NOMO-1 (cell line): ENCODE data around the gene GH2.
"Not testable (repeated sequence)": the region's sequence is repeated elsewhere in the genome, so short reads cannot be mapped to it uniquely, and the experiment has no call there.

Experiments
- DNase-seq, 2 experiments: peaks; one replicate each; lab custom pipeline; 2025; ENCODE audit not compliant: unreplicated experiment in 2 of 2; lab: John Stamatoyannopoulos, UW

The GH2 gene

DNA sequence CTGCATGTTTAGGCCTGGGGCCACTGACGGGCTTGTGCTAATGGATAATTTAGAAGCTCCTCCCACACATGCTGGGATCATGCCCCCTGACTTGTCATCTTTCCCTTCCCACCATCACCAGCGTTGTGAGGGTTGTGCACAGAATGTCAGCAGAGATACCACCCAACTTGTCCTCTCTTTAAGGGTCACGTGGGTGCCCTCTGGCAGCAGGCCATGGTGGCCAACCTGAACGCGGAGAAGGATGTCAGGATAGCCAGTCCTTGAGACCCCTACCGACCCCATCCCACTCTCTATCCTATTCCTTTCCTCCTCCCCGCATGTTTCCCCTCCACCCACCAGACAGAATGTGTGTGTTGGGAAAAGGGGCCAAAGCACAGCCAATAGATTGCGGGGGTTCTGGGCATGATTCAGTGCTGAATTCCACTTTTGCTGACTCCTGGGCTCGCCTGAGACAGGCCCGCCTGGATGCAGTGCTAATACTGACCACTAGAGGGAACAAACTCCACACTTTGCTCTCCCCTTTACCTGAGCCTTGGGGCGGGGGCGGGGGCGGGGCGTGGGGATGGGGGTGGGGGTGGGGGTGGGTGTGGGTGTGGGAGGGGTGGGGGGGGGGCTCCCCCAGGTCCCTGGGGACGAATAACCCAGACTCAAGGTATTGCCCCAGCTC lies at the start of gene GH2:
Gene GH2, minus strand, starts transcription at position 10 of the 667 bp plus-strand sequence. CDS start 143 bp downstream, outside the sequence.
- DNase-seq: peak; percentile 4 to 32

DNA sequence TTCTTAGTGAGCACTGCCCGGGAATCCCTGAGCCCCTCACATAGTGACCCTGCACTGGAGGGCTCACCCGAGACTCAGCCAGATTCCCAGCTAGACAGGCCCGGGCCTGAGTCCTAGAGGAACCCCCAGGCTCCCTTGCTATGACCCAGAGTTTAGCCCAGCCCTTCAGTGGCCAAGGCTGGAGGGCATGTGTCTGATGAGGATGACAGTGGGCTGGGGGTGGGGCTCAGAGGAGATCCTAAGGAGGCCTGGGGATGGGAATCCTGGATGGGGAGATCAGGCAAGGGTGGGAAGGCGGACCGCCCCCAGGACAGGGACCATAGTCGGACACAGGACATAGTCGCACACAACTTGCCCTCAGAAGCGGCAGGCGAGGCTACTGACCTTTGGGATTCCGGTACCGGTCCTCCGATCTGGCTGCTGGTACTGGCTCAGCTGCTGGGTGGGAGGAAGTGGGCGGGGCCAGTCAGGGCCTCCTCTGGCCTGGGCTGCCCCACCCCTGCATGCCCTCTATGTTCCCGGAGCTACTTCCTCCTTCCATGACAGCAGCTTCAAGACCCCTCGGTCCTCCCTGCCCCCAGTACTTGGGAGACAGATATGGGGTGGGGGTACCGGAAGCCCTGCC lies 49.3 kb upstream of the GH2 start:
- peak; percentile 48 to 51 for DNase-seq

DNA sequence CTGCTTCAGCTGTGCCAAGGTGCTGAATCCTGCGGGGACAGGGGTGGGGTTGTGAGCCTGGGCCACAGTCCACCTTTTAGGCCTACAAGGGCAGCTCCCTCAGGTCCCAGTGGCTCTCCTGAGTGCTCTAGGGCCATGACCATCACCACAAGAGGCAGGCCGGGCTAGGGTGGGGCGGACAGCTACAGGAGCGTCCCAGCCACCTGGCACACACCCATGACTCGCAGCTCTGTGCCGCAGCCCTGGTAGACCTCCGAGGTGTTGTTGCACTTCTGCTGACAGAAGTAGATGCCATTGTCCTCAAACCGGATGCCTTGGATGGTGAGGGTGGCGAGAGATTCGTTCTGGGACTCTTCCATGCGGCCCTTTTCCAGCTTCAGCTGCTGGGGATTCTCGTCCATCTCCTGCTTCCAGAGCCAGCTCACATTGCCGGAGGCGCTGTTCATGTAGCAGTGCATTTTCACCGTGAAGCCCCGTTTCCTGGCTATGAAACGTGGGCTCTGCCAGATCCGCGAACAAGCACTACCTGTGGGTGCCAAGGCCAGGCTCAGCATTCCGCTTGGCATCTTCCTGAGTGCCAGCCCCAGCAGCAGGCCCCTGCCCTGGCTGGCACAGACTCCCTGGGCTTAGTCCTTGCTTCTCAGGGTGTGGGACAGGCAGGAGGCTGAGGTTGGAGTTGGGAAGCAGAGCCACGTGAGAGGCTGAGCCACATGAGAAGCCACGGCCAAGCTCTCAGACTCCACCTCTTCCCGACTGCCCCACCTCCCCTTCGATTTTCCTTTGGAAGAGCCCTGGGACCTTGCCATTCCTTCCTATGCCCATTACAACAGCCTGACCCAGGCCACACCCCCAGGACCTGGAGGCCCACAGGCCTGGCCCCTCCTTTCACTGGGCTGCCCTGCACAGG lies 48.4 kb upstream of the GH2 start:
- DNase-seq: no peak

DNA sequence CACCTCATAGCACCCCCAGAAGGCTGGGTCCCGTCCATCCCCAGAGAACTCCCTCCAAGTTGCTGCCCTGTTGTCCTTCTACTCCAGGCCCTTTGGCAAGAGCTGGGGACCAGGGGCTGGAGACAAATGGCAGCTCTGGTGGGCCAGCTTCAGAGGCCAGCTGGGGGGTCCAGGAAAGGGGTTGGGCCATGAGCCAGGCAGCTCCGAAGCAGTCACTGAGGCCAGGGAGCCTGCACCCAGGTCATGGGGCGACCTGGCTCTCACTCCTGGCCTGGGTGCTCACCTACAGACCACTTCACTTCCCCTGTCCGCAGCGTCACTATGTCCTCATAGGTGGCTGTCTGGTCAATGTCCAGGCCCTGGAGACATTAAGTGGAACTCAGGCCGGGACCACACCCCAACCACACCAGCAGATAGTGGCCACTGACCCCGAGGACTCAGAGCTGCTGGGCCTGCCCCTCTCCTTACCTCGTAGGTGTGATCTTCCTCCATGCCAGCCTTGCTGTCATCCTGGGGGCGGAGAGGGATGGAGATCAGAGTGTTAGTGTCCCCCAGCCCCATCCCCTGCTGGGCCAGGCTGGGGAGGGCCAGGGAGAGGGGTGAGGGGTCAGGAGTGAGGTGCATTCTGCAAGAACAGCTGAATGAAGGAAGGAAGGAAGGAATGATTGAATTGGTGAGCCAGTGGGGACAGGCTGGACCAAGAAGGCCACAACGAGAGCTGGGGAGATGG lies 47.4 kb upstream of the GH2 start:
- no peak for DNase-seq

DNA sequence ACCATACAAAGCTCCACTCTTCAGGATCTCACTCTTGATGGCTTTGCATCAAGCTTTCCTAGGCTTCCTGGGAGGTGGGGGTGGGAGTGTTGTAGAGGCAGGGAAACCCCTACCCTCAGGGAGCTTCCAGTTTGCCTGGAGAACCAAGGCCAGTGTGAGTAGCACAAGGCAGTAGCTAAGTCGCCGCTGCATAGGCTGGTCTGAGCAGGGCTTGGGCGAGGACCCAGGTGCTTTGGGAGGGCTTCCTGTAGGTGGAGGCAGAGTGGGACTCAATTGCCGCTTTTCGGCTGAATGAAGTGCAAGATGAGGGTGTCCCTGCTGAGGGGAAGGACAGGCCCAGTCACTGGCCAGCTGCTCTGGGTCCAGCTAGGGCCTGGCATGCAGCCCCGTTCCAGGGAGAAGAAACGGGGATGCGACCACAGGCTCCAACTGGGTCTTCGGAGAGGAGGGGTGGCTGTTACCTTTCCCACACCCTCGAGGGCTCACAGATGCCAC lies 46.5 kb upstream of the GH2 start:
- DNase-seq: no peak

DNA sequence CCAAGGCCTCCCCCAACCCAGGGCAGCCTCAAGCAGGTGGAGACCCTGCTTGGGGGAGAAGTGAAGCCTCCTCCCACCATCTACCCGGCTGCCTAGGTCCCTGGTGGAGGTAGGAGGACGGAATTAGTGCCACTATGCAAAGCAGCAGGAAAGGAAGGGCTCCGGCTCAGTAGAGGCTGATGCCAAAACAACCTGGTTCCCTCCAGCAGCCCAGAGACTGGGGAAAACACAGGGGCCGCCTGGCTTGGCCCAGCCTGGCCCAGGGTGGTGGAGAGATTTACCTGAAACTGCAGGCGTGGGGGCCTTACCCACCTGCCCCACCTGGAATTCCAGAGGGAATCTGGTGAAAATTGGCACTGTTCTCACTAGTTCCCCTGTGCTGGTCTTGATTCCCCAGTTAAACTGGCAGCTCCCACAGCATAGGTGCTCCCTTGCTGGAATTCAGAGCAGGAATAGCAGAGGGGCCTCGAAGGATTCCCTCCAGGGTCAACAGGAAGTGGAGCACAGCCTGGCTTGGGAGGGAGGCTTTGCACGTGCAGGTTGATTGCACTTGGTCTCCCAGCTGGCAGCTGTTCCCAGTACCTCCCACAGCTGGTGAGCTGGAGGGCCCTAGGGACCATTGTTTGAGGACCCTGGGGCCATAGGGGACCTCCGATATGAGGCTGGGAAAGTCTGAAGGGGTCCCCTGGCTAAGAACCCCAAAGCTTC lies 45.9 kb upstream of the GH2 start:
- DNase-seq: no peak

DNA sequence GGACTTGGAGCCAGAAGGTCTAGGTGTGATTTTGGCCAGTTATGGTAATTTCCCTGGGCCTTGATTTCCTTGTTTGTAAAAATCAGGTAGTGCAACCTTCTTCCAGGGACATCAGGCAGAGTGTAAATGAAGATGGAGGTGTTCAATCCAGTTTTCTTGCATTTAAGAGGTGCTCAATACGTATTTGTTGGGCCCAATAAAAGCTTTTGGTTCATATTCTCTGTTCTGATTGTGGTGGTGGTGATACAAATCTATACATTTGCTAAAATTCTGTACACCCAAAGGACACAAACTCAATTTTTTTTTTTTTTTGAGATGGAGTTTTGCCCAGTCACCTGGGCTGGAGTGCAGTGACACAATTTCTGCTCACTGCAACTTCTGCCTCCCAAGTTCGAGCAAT lies 44.4 kb upstream of the GH2 start:
- no peak for DNase-seq

DNA sequence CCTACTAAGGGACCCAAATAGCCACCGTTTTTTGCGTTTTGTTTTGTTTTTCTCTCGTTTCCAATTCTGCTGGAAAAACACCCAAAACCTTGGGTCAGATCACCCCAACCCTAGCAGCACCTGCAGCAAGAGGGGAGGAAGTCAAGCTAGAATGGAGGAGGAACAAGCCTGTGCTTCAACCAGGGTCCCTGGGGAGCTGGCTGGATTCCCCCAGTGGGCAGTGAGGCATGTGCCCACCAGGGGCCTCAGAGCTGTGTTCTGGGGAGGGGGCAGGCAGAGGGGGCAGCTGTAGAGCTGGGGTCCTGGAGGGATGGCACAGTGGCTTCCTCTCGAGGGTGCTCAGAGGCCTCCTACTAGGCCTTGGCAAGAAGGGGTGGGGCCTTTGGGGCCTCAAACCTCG lies 43.9 kb upstream of the GH2 start:
- DNase-seq: no peak

DNA sequence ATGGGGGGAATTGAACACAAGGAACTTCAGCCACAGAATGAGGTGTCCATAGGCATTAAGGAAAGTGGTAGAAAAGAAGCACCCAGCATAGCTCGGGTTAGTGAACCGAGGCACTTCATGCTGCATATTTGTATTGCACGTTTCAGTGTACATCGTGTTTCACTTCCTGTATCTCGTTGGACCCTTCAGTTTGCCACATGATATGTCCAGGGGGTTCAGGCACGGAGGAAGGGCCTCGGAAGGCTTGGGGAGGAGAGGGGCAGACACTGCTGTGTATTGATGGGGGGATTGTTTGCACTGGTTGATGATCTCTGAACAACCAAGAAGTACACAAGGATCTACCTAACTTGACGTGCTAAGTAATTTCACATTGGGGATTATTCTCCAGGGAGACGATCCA lies 40.7 kb upstream of the GH2 start:
- DNase-seq: peak in 1 of 2 experiments; percentile 24

DNA sequence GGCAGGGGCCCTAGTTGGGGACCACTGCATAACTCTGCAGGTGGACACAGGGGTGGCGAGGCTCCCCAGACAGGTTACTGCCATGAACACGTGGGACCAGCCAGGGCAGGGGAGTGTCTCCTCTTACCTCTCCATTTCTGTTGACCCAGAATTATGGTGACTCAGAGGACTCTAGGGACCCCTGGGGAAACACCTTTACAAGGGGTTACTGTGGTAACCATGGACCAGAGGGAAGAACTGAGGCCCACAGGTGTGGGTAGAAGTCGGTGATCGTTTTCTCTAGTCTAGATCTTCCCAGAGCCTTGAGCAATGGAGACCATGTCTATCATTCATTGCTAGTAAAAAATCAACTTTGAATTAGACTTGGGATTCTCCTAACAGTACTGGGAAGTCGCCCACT lies 39.0 kb upstream of the GH2 start:
- not testable (repeated sequence) for DNase-seq

DNA sequence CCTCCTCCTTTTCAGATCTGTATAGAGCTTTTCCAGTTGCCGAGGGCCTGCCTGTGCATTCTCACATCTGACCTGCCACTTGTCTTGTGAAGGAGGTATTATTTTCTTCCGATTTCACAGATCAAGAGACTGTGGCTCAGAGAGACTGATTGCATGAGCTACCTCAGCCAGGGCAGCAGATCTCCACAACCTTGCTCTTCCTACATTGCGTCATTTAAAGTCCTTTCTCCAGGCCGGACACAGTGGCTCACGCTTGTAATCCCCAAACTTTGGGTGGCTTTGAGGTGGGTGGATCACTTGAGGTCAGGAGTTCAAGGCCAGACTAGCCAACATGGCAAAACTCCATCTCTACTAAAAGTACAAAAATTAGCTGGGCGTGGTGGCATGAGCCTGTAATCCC lies 38.3 kb upstream of the GH2 start:
- DNase-seq: not testable (repeated sequence)

DNA sequence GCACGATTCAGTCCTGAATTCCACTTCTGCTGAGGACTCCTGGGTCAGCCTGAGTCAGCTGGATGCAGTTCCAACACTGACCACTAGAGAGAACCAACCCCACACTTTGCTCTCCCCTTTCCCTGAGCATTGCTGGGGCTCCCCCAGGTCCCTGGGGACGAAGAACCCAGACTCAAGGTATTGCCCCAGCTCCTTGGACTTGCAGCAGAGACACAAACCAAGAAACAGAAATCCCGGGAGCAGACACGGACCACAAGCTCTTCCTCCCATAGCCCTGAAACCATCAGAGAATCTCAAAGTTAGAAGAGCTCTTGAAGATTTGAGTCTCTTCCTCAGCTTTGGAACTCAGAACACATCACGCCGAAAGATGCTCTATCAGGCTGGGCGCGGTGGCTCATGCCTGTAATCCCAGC lies 37.6 kb upstream of the GH2 start:
- DNase-seq: peak; percentile 8 to 26

DNA sequence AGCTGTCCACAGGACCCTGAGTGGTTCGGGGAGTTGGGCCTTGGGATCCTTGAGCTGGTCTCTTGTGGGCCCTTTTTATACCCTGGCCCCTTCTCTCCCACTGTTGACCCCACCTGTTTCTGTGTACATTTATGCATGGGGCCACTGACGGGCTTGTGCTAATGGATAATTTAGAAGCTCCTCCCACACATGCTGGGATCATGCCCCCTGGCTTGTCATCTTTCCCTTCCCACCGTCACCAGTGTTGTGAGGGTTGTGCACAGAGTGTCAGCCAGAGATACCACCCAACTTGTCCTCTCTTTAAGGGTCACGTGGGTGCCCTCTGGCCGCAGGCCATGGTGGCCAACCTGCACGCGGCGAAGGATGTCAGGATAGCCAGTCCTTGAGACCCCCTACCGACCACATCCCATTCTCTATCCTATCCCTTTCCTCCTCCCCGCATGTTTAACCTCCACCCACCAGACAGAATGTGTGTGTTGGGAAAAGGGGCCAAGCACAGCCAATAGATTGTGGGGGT lies 37.1 kb upstream of the GH2 start, which contains the start of gene GH1:
Gene GH1, minus strand, starts transcription at position 51 of the 517 bp plus-strand sequence. CDS start 63 bp downstream, outside the sequence.
- DNase-seq: not testable (repeated sequence)

DNA sequence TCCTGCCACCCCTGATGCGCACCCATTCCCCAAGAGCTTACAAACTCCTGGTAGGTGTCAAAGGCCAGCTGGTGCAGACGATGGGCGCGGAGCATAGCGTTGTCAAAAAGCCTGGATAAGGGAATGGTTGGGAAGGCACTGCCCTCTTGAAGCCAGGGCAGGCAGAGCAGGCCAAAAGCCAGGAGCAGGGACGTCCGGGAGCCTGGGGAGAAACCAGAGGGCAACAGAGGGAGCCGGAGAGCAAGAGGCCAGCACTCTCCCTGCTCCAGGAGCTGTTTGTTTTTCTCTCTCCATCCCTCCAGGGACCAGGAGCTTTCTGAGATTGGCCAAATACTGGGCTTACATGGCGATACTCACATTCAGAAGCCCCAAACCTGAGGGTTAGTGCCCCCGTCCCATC lies 36.6 kb upstream of the GH2 start:
- no peak for DNase-seq

DNA sequence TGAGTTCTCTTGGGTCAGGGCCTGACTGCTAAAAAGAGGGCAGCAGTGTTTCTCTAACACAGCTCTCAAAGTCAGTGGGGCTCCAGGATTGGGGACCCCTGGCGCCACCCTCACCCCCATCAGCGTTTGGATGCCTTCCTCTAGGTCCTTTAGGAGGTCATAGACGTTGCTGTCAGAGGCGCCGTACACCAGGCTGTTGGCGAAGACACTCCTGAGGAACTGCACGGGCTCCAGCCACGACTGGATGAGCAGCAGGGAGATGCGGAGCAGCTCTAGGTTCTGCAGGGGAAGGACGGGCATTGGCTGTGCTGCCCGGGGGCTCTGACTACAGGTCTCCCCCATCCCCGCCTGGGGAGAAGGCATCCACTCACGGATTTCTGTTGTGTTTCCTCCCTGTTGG lies 35.9 kb upstream of the GH2 start:
- no peak for DNase-seq

DNA sequence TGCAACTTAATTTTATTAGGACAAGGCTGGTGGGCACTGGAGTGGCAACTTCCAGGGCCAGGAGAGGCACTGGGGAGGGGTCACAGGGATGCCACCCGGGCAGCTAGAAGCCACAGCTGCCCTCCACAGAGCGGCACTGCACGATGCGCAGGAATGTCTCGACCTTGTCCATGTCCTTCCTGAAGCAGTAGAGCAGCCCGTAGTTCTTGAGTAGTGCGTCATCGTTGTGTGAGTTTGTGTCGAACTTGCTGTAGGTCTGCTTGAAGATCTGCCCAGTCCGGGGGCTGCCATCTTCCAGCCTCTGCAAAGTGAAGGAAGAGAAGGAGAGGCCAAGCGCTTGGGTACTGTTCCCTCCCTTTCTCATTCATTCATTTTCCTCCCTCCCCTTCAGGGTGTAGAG lies 35.5 kb upstream of the GH2 start:
- DNase-seq: not testable (repeated sequence)

DNA sequence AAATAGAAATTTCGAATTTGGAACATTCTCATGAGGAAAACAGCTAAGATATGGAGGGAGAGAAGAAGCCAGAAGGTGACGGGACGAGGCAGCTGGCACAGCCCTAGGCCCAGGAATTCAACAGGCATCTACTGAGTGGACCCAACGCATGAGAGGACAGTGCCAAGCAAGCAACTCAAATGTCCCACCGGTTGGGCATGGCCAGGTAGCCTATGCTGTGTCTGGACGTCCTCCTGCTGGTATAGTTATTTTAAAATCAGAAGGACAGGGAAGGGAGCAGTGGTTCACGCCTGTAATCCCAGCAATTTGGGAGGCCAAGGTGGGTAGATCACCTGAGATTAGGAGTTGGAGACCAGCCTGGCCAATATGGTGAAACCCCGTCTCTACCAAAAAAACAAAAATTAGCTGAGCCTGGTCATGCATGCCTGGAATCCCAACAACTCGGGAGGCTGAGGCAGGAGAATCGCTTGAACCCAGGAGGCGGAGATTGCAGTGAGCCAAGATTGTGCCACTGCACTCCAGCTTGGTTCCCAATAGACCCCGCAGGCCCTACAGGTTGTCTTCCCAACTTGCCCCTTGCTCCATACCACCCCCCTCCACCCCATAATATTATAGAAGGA lies 34.9 kb upstream of the GH2 start:
- DNase-seq: no peak

DNA sequence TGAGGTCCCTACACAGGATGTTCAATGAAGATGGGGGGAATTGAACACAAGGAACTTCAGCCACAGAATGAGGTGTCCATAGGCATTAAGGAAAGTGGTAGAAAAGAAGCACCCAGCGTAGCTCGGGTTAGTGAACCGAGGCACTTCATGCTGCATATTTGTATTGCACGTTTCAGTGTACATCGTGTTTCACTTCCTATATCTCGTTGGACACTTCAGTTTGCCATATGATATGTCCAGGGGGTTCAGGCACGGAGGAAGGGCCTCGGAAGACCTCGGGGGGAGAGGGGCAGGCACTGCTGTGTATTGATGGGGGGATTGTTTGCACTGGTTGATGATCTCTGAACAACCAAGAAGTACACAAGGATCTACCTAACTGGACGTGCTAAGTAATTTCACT lies 34.0 kb upstream of the GH2 start:
- DNase-seq: peak in 1 of 2 experiments; percentile 49

DNA sequence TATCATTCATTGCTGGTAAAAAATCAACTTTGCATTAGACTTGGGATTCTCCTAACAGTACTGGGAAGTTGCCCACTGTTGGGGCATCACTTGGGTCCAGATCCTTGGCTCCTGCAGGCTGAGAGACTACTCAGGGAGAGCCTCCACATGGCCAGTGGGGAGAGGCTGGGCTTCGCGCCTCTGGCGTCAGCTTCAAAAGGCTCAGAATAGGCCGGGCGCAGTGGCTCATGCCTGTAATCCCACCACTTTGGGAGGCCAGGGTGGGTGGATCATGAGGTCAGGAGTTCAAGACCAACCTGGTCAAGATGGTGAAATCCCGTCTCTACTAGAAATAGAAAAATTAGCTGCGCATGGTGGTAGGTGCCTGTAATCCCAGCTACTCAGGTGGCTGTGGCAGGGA lies 32.7 kb upstream of the GH2 start:
- no peak for DNase-seq
